HCT116 (cell line): ENCODE results near the gene CRMP1.

Experiments used
- ATF3 ChIP-seq: IDR thresholded peaks from 2 replicates; pipeline ENCODE4 v1.6.1; 2012
- CTCF ChIP-seq, 3 experiments: fragments of 200-600 bp in 1 of 3; sonication (generic) in 1 of 3; IDR thresholded peaks in 2 of 3; conservative IDR thresholded peaks in 1 of 3; 2 replicates each; pipeline ENCODE4 v1.5.1; 2012 to 2017; ENCODE audit warnings: low read depth in 2 of 3, low read length in 2 of 3, antibody characterized with exemption in 1 of 3, borderline replicate concordance in 1 of 3, control low read depth in 1 of 3, mild to moderate bottlenecking in 1 of 3, mixed read lengths in 1 of 3, mixed run types in 1 of 3, moderate library complexity in 1 of 3; ENCODE audit not compliant: insufficient read depth in 1 of 3
- ELF1 ChIP-seq: IDR thresholded peaks from 2 replicates; pipeline ENCODE4 v1.6.1; 2012; ENCODE audit warnings: low read depth, borderline replicate concordance
- EZH2 ChIP-seq: fragments of 200-600 bp; sonication (generic); IDR thresholded peaks from 2 replicates; pipeline ENCODE4 v1.6.1; 2017; ENCODE audit warnings: antibody characterized with exemption, mixed run types
- POLR2A ChIP-seq: IDR thresholded peaks from 2 replicates; pipeline ENCODE4 v1.7.0; 2011; ENCODE audit warnings: borderline replicate concordance; ENCODE audit not compliant: insufficient read depth, insufficient read length; ENCODE audit errors: extremely low read depth
- POLR2AphosphoS5 ChIP-seq: IDR thresholded peaks from 2 replicates; pipeline ENCODE4 v1.6.1; 2011; ENCODE audit warnings: mild to moderate bottlenecking, low read depth, low read length, moderate library complexity
- RAD21 ChIP-seq: IDR thresholded peaks from 2 replicates; pipeline ENCODE4 v1.6.1; 2012; ENCODE audit warnings: low read depth, mild to moderate bottlenecking
- REST ChIP-seq: IDR thresholded peaks from 2 replicates; pipeline ENCODE4 v1.6.1; 2012; ENCODE audit warnings: low read depth
- SP1 ChIP-seq: IDR thresholded peaks from 2 replicates; pipeline ENCODE4 v1.6.1; 2012; ENCODE audit warnings: low read depth
- TCF7L2 ChIP-seq: IDR thresholded peaks from 2 replicates; pipeline ENCODE4 v1.7.0; 2011; ENCODE audit warnings: borderline replicate concordance, inconsistent platforms; ENCODE audit not compliant: insufficient read depth, insufficient read length; ENCODE audit errors: extremely low read depth
- ZBTB33 ChIP-seq: IDR thresholded peaks from 2 replicates; pipeline ENCODE4 v1.6.1; 2011; ENCODE audit warnings: mild to moderate bottlenecking, low read length, moderate library complexity; ENCODE audit not compliant: insufficient replicate concordance; ENCODE audit errors: extremely low read depth
- ZFX ChIP-seq: fragments of 450-650 bp; IDR thresholded peaks from 2 replicates; pipeline ENCODE4 v1.6.1; 2017

GRCh38 chr4:5773271-5773555, 119.7 kb downstream of the CRMP1 start:
- TF ChIP-seq CTCF (IDR thresholded peaks at IDR 0.05 in 2 of 3, conservative IDR thresholded peaks at IDR 0.05 in 1 of 3; ENCODE audit: borderline replicate concordance in 1 of 3, insufficient read depth in 1 of 3, low read depth in 2 of 3, low read length in 2 of 3) (no peak), TCF7L2 (no peak), ATF3 (no peak), SP1 (no peak), REST (no peak), ZBTB33 (no peak), ZFX (no peak), RAD21 (no peak), POLR2AphosphoS5 (no peak), EZH2 (no peak), POLR2A (no peak), ELF1 (no peak)
